ENCODE measurements around the gene TMEM167A.

- TF ChIP-seq POLR2A (IDR thresholded peaks at IDR 0.05) = no peak
- TF ChIP-seq CTCF (IDR thresholded peaks at IDR 0.05) = no peak
Observed at GRCh38 chr5:83072966-83073365, 4.2 kb downstream of the TMEM167A start.
